CD4-positive, alpha-beta T cell (primary cell): Measurements from ENCODE around the gene ZBTB7C. TPM values are rescaled to one million over a fixed set of nuclear protein-coding genes. Genes with fewer than 3 reads are reported as not detected.

Experiments used
- ATAC-seq: fragments of 200-7000 bp; cut with Tn5 transposase; one replicate; pipeline ENCODE4 v1.10.0; 2022; ENCODE audit warnings: mild to moderate bottlenecking; ENCODE audit not compliant: poor library complexity
- CTCF ChIA-PET: fragments of 350-600 bp; sonication (Branson Sonifier 250); formaldehyde crosslinking; loops from one replicate; lab custom pipeline; 2021; ENCODE audit warnings: antibody characterized with exemption, inconsistent platforms; lab: Charles Lee
- POLR2A ChIA-PET: fragments of 350-600 bp; sonication (Branson Sonifier 250); formaldehyde crosslinking; loops from one replicate; lab custom pipeline; 2021; ENCODE audit warnings: antibody characterized with exemption, inconsistent platforms; lab: Charles Lee
- DNase-seq, 14 experiments: peaks; one replicate each; pipeline ENCODE4 v3.0.0-alpha.2; 2013 to 2020; ENCODE audit warnings: mixed read lengths in 2 of 14
- H3K27ac ChIP-seq, 2 donors: one replicate each; pipeline versions ENCODE4 v1.5.1 to v1.7.0; 2013; ENCODE audit warnings: low read length in 2 of 2, low read depth in 1 of 2, mild to moderate bottlenecking in 1 of 2
- H3K27me3 ChIP-seq, 2 experiments: 1 replicate in 1 of 2; 2 replicates in 1 of 2; pipeline versions ENCODE4 v1.6.1 to v1.7.0; 2013; ENCODE audit warnings: low read length in 2 of 2, control low read depth in 1 of 2, mild to moderate bottlenecking in 1 of 2, moderate library complexity in 1 of 2; ENCODE audit not compliant: insufficient read depth in 2 of 2, control insufficient read depth in 1 of 2
- H3K36me3 ChIP-seq: one replicate; pipeline ENCODE4 v1.6.1; 2013; ENCODE audit warnings: low read length, control low read depth; ENCODE audit not compliant: insufficient read depth
- H3K4me1 ChIP-seq: one replicate; pipeline ENCODE4 v1.6.1; 2013; ENCODE audit warnings: low read length, control low read depth; ENCODE audit not compliant: insufficient read depth
- H3K4me3 ChIP-seq: one replicate; pipeline ENCODE4 v1.5.1; 2013; ENCODE audit warnings: mild to moderate bottlenecking, low read length, moderate library complexity
- H3K9me3 ChIP-seq, 2 experiments: 1 replicate in 1 of 2; 2 replicates in 1 of 2; pipeline versions ENCODE4 v1.6.1 to v1.7.0; 2013; ENCODE audit warnings: low read length in 2 of 2, mild to moderate bottlenecking in 2 of 2, control low read depth in 1 of 2, moderate library complexity in 1 of 2; ENCODE audit not compliant: control insufficient read depth in 1 of 2, insufficient read depth in 1 of 2
- H3K27ac Mint-ChIP-seq: one replicate; pipeline ENCODE4 v1.8.0; 2020; ENCODE audit warnings: mixed read lengths
- H3K27me3 Mint-ChIP-seq: one replicate; pipeline ENCODE4 v1.8.0; 2021; ENCODE audit warnings: mixed read lengths
- H3K36me3 Mint-ChIP-seq: one replicate; pipeline ENCODE4 v1.8.0; 2021; ENCODE audit warnings: low read depth, mixed read lengths
- H3K4me1 Mint-ChIP-seq: one replicate; pipeline ENCODE4 v1.8.0; 2021; ENCODE audit warnings: low read depth, mixed read lengths
- H3K4me3 Mint-ChIP-seq: one replicate; pipeline ENCODE4 v1.8.0; 2020; ENCODE audit warnings: mild to moderate bottlenecking, mixed read lengths
- H3K9me3 Mint-ChIP-seq: one replicate; pipeline ENCODE4 v1.8.0; 2020; ENCODE audit warnings: mixed read lengths
- intact Hi-C, 2 experiments: fragments of 100-400 bp; cut with DNase I in 1 of 2; cut with micrococcal nuclease in 1 of 2; formaldehyde crosslinking; loops; one replicate each; pipeline versions ENCODE4 v1.15.1 to v1.9.0; 2023 to 2025; cut with DNase I, micrococcal nuclease
- total RNA-seq, 174 experiments: library from RNA in 2 of 174; stranded (reverse) in 2 of 174; gene quantifications; one replicate each; pipeline ENCODE4 v1.2.3 and lab custom pipeline; 2021 to 2026
- TF ChIP-seq, protein P1 (sequence below): fragments of 200-600 bp; IDR thresholded peaks from one replicate; pipeline ENCODE4 v1.8.0; 2022; ENCODE audit warnings: antibody characterized with exemption, mild to moderate bottlenecking

Gene ZBTB7C
- total RNA-seq, 2 experiments from 2014 or later = not detected

DNA sequence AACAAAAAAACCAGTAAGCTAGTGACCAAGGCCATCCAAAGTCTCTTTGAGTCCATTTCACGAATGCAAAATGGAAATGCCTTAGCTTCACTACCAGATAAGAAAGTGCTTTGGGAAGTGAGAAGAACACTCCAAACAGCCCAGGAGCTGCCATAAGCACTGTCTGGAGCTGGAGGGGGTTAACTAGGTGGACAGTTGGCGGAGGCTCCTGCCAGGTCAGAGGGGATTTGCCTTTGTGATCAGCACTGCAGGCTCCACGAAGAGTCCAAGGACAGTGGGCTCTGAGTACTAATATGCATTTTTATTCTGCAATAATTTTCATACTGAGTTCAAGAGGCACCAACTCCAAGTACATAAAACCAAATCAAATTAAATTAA is 245.5 kb downstream of the ZBTB7C start:
- peaks cover 13% of the 10 kb centered on the region for H3K27me3 Mint-ChIP-seq
- H3K4me3 Mint-ChIP-seq = peak overlapping the region; percentile 11
- no peak overlapping the region for H3K27ac ChIP-seq
- no peaks in the 10 kb centered on the region for H3K27me3 ChIP-seq
- no peak overlapping the region for H3K4me3 ChIP-seq
- no peaks in the 10 kb centered on the region for H3K36me3 Mint-ChIP-seq
- peaks cover 11% of the 10 kb centered on the region for H3K4me1 Mint-ChIP-seq
- ATAC-seq (no peak), DNase-seq (no peak)
- no peak overlapping the region for H3K27ac Mint-ChIP-seq
- peaks cover 24% of the 10 kb centered on the region for H3K4me1 ChIP-seq
- H3K9me3 ChIP-seq = peaks cover 0 to 4% of the 10 kb centered on the region in 2 experiments
- TF ChIP-seq, protein P1, sequence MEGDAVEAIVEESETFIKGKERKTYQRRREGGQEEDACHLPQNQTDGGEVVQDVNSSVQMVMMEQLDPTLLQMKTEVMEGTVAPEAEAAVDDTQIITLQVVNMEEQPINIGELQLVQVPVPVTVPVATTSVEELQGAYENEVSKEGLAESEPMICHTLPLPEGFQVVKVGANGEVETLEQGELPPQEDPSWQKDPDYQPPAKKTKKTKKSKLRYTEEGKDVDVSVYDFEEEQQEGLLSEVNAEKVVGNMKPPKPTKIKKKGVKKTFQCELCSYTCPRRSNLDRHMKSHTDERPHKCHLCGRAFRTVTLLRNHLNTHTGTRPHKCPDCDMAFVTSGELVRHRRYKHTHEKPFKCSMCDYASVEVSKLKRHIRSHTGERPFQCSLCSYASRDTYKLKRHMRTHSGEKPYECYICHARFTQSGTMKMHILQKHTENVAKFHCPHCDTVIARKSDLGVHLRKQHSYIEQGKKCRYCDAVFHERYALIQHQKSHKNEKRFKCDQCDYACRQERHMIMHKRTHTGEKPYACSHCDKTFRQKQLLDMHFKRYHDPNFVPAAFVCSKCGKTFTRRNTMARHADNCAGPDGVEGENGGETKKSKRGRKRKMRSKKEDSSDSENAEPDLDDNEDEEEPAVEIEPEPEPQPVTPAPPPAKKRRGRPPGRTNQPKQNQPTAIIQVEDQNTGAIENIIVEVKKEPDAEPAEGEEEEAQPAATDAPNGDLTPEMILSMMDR = no peak
- H3K9me3 Mint-ChIP-seq = no peaks in the 10 kb centered on the region
- CTCF ChIA-PET = no interaction called here
- H3K36me3 ChIP-seq = no peaks in the 10 kb centered on the region
- intact Hi-C loops = loop anchor here in 1 of 2 experiments (5.0 to 10.0 kb wide), 2 partner anchors 231 to 989 kb away; partner anchors contain the start of genes IER3IP1 and SMAD2
- POLR2A ChIA-PET = no interaction called here

- Mint-ChIP-seq H3K27ac (no peak overlapping the region), H3K9me3 (no peaks in the 10 kb centered on the region), H3K4me1 (peaks cover 11% of the 10 kb centered on the region), H3K36me3 (no peaks in the 10 kb centered on the region), H3K27me3 (peaks cover 13% of the 10 kb centered on the region), H3K4me3 (peak overlapping the region; percentile 87)
- no peak overlapping the region for H3K4me3 ChIP-seq
- POLR2A ChIA-PET = no interaction called here
- TF ChIP-seq, protein P1 = no peak
- ATAC-seq (no peak), DNase-seq (no peak)
- peaks cover 0 to under 1% of the 10 kb centered on the region in 2 experiments for H3K27me3 ChIP-seq
- H3K27ac ChIP-seq = no peak overlapping the region
- H3K4me1 ChIP-seq = peaks cover 24% of the 10 kb centered on the region
- H3K36me3 ChIP-seq = no peaks in the 10 kb centered on the region
- intact Hi-C loops = loop anchor here in 1 of 2 experiments (5.0 to 10.0 kb wide), 2 partner anchors 231 to 988 kb away; partner anchors contain the start of genes IER3IP1 and SMAD2
- CTCF ChIA-PET = no interaction called here
- peaks cover 0 to 4% of the 10 kb centered on the region in 2 experiments for H3K9me3 ChIP-seq
These were observed 246.0 kb downstream of the ZBTB7C start for GRCh38 chr18:48162956-48163737.

- POLR2A ChIA-PET = no interaction called here
- Mint-ChIP-seq H3K4me1 (peaks cover 8% of the 10 kb centered on the region), H3K36me3 (no peaks in the 10 kb centered on the region), H3K27me3 (peaks cover 20% of the 10 kb centered on the region), H3K4me3 (peak overlapping the region; percentile 87), H3K9me3 (no peaks in the 10 kb centered on the region), H3K27ac (no peak overlapping the region)
- Histone ChIP-seq H3K36me3 (no peaks in the 10 kb centered on the region), H3K4me1 (peaks cover 20% of the 10 kb centered on the region), H3K27ac (no peak overlapping the region), H3K27me3 (peaks cover 0 to 6% of the 10 kb centered on the region in 2 experiments), H3K4me3 (peak overlapping the region; percentile 49), H3K9me3 (peaks cover 0 to 4% of the 10 kb centered on the region in 2 experiments)
- CTCF ChIA-PET = no interaction called here
- intact Hi-C loops = loop anchor here in 1 of 2 experiments (5.0 to 10.0 kb wide), 2 partner anchors 230 to 987 kb away; partner anchors contain the start of genes IER3IP1 and SMAD2
- DNase-seq (peak in 2 of 14 experiments; percentile 0 to 9), ATAC-seq (peak; percentile 28)
- TF ChIP-seq, protein P1 = no peak
These were observed 247.1 kb downstream of the ZBTB7C start for GRCh38 chr18:48161911-48162698.
